GM12801 (cell line): ENCODE results near the gene PYDC2.

Experiments used
- CTCF ChIP-seq: IDR thresholded peaks from one replicate; pipeline ENCODE4 v1.5.1; 2011; ENCODE audit warnings: control low read depth; ENCODE audit not compliant: insufficient read length; ENCODE audit errors: extremely low read depth

The PYDC2 gene

GRCh38 chr3:191425322-191425734 lies 35.6 kb upstream of the PYDC2 start:
- no peak for TF ChIP-seq CTCF

- no peak for TF ChIP-seq CTCF
Measured at GRCh38 chr3:191426311-191426710, 34.7 kb upstream of the PYDC2 start.

- no peak for TF ChIP-seq CTCF
Measured at GRCh38 chr3:191428177-191428576, 32.8 kb upstream of the PYDC2 start.

DNA sequence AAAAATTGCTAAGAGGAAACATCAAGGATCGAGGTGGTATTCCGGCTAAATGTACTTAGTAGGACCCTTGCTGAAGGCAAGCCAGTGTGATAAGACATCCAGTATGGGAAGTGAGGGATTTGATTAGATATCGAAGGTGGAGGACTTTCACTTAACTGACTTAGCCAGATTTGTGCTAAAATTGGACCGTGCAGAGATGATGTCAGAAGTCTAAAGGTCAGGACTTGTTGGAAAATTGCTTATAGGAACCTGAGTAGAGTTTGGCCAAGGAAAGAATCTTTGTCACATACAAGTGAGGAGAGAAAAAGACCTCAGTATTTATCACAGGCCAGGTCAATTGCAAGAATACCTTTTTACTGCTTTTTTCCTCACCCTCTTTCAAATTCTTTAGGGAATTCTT lies 30.9 kb upstream of the PYDC2 start:
- TF ChIP-seq CTCF: no peak

DNA sequence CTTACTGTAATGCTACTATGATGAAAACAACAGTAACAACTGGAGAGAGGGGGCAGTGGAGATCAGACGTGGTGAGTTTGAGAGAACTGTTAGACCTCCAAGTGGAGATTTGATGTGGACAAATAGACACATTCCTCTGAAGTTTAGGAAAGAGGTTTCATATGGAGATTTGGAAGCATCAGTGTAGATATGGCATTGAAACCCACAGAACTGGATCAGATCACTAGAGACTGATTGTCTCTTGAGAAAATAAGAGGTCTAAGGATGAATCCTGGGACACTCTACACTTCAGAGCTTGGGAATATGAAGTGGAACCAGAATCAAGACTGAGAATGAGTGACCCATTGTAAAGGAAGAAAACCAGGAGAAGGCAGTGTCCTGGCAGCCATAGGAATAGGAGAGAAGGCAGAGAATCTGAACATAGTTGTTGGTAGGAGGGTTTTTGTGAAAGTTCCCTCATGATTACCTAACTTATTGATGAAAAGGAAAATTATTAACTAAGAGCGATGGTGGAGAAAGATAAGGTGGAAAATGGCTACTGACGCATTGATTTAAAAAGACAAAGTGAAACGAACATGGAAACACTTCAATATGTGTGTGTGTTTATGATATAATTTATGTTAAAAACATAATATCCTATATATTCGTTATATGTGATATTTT lies 29.7 kb upstream of the PYDC2 start:
- no peak for TF ChIP-seq CTCF

DNA sequence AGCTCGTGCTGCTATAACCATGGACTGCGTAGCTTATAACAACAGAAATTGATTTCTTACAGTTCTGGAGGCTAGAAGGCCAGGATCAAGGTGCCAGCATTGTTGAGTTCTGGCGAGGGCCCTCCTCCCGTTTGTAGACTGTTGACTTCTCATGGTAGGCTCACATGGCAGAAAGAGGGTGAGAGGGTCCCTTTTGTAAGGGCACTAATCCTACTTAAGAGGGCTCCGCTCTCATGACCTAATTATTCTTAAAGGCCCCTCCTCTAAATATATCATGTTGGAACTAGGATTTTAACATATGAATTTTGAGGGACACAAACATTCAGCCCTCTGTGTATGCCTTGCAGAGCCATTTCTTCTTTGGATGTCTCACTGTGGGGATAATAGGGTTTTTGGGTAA lies 28.8 kb upstream of the PYDC2 start:
- no peak for TF ChIP-seq CTCF

DNA sequence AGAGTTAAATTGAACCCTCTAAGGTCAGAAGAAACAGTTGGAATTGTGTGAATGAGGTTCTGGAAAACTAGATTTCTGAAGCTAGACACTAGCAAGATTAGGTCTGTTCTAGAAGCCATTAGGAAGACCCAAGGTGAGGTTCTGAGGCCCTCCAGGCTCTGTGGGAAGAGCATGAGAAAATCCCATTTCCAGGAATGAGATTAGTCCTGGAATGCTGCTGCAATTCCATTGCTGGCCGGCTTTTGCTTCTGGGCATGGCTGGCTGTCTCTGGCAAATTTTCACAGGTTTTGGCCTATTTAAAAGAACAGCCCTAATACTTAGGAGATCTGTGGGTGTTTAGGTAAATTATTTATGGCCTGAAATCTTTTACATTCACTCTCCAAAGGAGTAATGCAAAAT lies 26.9 kb upstream of the PYDC2 start:
- TF ChIP-seq CTCF: no peak
